H1 (cell line): ENCODE measurements around the gene PTPN22. TPM values are rescaled to one million over a fixed set of nuclear protein-coding genes. Genes with fewer than 3 reads are reported as not detected.

ENCODE experiments used
- CTCF ChIA-PET: fragments of 300-600 bp; sonication (Branson Sonifier 250); formaldehyde crosslinking; loops from one replicate; lab custom pipeline; 2021; ENCODE audit not compliant: partially characterized antibody; lab: Charles Lee
- POLR2A ChIA-PET: fragments of 300-600 bp; sonication (Branson Sonifier 250); formaldehyde crosslinking; loops from one replicate; lab custom pipeline; 2021; ENCODE audit warnings: inconsistent platforms; ENCODE audit not compliant: partially characterized antibody; lab: Charles Lee
- DNase-seq, 2 experiments: peaks; one replicate each; pipeline versions ENCODE4 v3.0.0 to v3.0.0-alpha.2; 2010 to 2022; ENCODE audit warnings: low spot score in 2 of 2, low read depth in 1 of 2, mixed read lengths in 1 of 2
- FAIRE-seq: peaks from 2 replicates; lab custom pipeline; 2011; peaks lifted over from hg19 to GRCh38; lab: Jason Lieb, UNC
- H2AFZ ChIP-seq: 2 replicates; pipeline ENCODE4 v1.8.1; 2012; ENCODE audit warnings: low read length, inconsistent platforms
- H2AK5ac ChIP-seq: 2 replicates; pipeline ENCODE4 v1.6.1; 2013; ENCODE audit warnings: low read depth, low read length
- H2BK120ac ChIP-seq: replicated peaks from 2 replicates; pipeline ENCODE3; 2013; ENCODE audit warnings: low read depth, low read length, inconsistent platforms
- H2BK12ac ChIP-seq: 2 replicates; pipeline ENCODE4 v1.6.1; 2013; ENCODE audit warnings: low read depth, low read length
- H2BK15ac ChIP-seq: 2 replicates; pipeline ENCODE4 v1.6.1; 2013; ENCODE audit warnings: low read length
- H2BK20ac ChIP-seq: 2 replicates; pipeline ENCODE4 v1.6.1; 2013; ENCODE audit warnings: low read length
- H2BK5ac ChIP-seq: 2 replicates; pipeline ENCODE4 v1.6.1; 2013; ENCODE audit warnings: low read depth, low read length
- H3K14ac ChIP-seq: 2 replicates; pipeline ENCODE4 v1.6.1; 2013; ENCODE audit warnings: inconsistent platforms; ENCODE audit not compliant: insufficient read length
- H3K18ac ChIP-seq: 2 replicates; pipeline ENCODE4 v1.6.1; 2013; ENCODE audit warnings: low read length; ENCODE audit errors: extremely low read depth
- H3K23ac ChIP-seq: 2 replicates; pipeline ENCODE4 v1.6.1; 2013; ENCODE audit warnings: inconsistent platforms; ENCODE audit not compliant: insufficient read length
- H3K23me2 ChIP-seq: 2 replicates; pipeline ENCODE4 v1.6.1; 2013; ENCODE audit warnings: low read depth, low read length
- H3K27ac ChIP-seq: 2 replicates; pipeline ENCODE4 v1.6.1; 2011; ENCODE audit warnings: low read depth, low read length, inconsistent platforms
- H3K27me3 ChIP-seq, 4 experiments: replicated peaks in 1 of 4; 1 replicate in 1 of 4; 2 replicates in 3 of 4; pipeline versions ENCODE4 v1.6.1 to v1.8.1; 2011 to 2013; ENCODE audit warnings: low read length in 3 of 4, mild to moderate bottlenecking in 3 of 4, inconsistent platforms in 2 of 4, mixed read lengths in 2 of 4, moderate library complexity in 1 of 4; ENCODE audit not compliant: control insufficient read depth in 3 of 4, insufficient read depth in 3 of 4; ENCODE audit errors: extremely low read depth in 1 of 4
- H3K36me3 ChIP-seq, 4 experiments: 2 replicates each; pipeline versions ENCODE4 v1.6.1 to v1.8.1; 2011 to 2013; ENCODE audit warnings: mild to moderate bottlenecking in 4 of 4, low read length in 3 of 4, moderate library complexity in 2 of 4, control low read depth in 1 of 4, inconsistent platforms in 1 of 4; ENCODE audit not compliant: insufficient read depth in 4 of 4, control insufficient read depth in 2 of 4
- H3K4ac ChIP-seq: replicated peaks from 2 replicates; pipeline ENCODE3; 2013; ENCODE audit warnings: low read length, low read depth, mixed read lengths, inconsistent platforms; ENCODE audit not compliant: insufficient read length
- H3K4me1 ChIP-seq, 4 experiments: replicated peaks in 1 of 4; 1 replicate in 1 of 4; 2 replicates in 3 of 4; pipeline versions ENCODE4 v1.6.1 to v1.8.1; 2011 to 2013; ENCODE audit warnings: low read length in 3 of 4, inconsistent platforms in 2 of 4, mixed read lengths in 1 of 4; ENCODE audit not compliant: insufficient read depth in 4 of 4, control insufficient read depth in 3 of 4
- H3K4me2 ChIP-seq, 2 experiments: 2 replicates each; pipeline versions ENCODE4 v1.6.1 to v1.8.1; 2011 to 2013; ENCODE audit warnings: low read depth in 2 of 2, low read length in 2 of 2, control low read depth in 1 of 2, inconsistent platforms in 1 of 2, mild to moderate bottlenecking in 1 of 2; ENCODE audit not compliant: insufficient read depth in 1 of 2
- H3K4me3 ChIP-seq, 4 experiments: fragments of 200-600, 300-600 bp in 1 of 4; sonication (generic), shearing (Covaris generic), sonication (Bioruptor Twin) in 1 of 4; 2 replicates each; pipeline versions ENCODE4 v1.5.1 to v1.8.1; 2011 to 2016; ENCODE audit warnings: low read length in 4 of 4, low read depth in 3 of 4, control low read depth in 2 of 4, inconsistent platforms in 2 of 4, mild to moderate bottlenecking in 2 of 4, mixed read lengths in 1 of 4, moderate library complexity in 1 of 4; ENCODE audit not compliant: insufficient read depth in 2 of 4; ENCODE audit errors: extremely low read depth in 1 of 4
- H3K56ac ChIP-seq: replicated peaks from 2 replicates; pipeline ENCODE3; 2013; ENCODE audit warnings: low read depth, mild to moderate bottlenecking, mixed read lengths, low read length, inconsistent platforms; ENCODE audit not compliant: insufficient read length
- H3K79me1 ChIP-seq: 2 replicates; pipeline ENCODE4 v1.6.1; 2013; ENCODE audit warnings: low read depth, low read length, control low read depth
- H3K79me2 ChIP-seq, 2 experiments: 2 replicates each; pipeline versions ENCODE4 v1.6.1 to v1.8.1; 2012 to 2013; ENCODE audit warnings: low read length in 2 of 2, mild to moderate bottlenecking in 2 of 2, inconsistent platforms in 1 of 2; ENCODE audit not compliant: insufficient read depth in 2 of 2, control insufficient read depth in 1 of 2
- H3K9ac ChIP-seq, 4 experiments: replicated peaks in 1 of 4; 1 replicate in 1 of 4; 2 replicates in 3 of 4; pipeline versions ENCODE4 v1.6.1 to v1.8.1; 2011 to 2013; ENCODE audit warnings: low read depth in 3 of 4, low read length in 3 of 4, control low read depth in 2 of 4, mild to moderate bottlenecking in 2 of 4, moderate library complexity in 2 of 4, inconsistent platforms in 1 of 4; ENCODE audit errors: extremely low read depth in 1 of 4
- H3K9me3 ChIP-seq, 2 experiments: 2 replicates each; pipeline versions ENCODE4 v1.6.1 to v1.8.1; 2012 to 2013; ENCODE audit warnings: mild to moderate bottlenecking in 2 of 2, moderate library complexity in 2 of 2, control low read depth in 1 of 2, inconsistent platforms in 1 of 2, low read depth in 1 of 2, low read length in 1 of 2, mixed read lengths in 1 of 2; ENCODE audit not compliant: insufficient read depth in 2 of 2
- H4K20me1 ChIP-seq, 2 experiments: replicated peaks in 1 of 2; 2 replicates each; pipeline versions ENCODE3 to v1.8.1; 2011 to 2013; ENCODE audit warnings: inconsistent platforms in 2 of 2, low read length in 2 of 2, mild to moderate bottlenecking in 1 of 2; ENCODE audit not compliant: insufficient read depth in 2 of 2, control insufficient read depth in 1 of 2
- H4K5ac ChIP-seq: 2 replicates; pipeline ENCODE4 v1.6.1; 2013; ENCODE audit warnings: low read length, low read depth, mixed read lengths, inconsistent platforms; ENCODE audit not compliant: insufficient read length
- H4K8ac ChIP-seq: 2 replicates; pipeline ENCODE4 v1.8.0; 2013; ENCODE audit warnings: mild to moderate bottlenecking, moderate library complexity, low read length, inconsistent platforms; ENCODE audit not compliant: insufficient read depth; ENCODE audit errors: extremely low read depth
- H4K91ac ChIP-seq: replicated peaks from 2 replicates; pipeline ENCODE3; 2013; ENCODE audit warnings: low read length, mixed read lengths, inconsistent platforms; ENCODE audit not compliant: insufficient read length
- BRCA1 ChIP-seq: IDR thresholded peaks from 2 replicates; pipeline ENCODE4 v1.6.1; 2012; ENCODE audit warnings: low read depth, low read length, improper control_type of control experiment
- HDAC6 ChIP-seq: IDR thresholded peaks from one replicate; pipeline ENCODE4 v1.7.1; 2012; ENCODE audit warnings: low read depth, mild to moderate bottlenecking, inconsistent platforms, low read length, moderate library complexity
- POU5F1 ChIP-seq: IDR thresholded peaks from 2 replicates; pipeline ENCODE4 v1.6.1; 2011; ENCODE audit warnings: low read depth, mild to moderate bottlenecking, low read length, moderate library complexity
- TAF1 ChIP-seq: IDR thresholded peaks from 2 replicates; pipeline ENCODE4 v1.6.1; 2011; ENCODE audit warnings: mild to moderate bottlenecking, low read depth, low read length
- TEAD4 ChIP-seq: IDR thresholded peaks from 2 replicates; pipeline ENCODE4 v1.6.1; 2012; ENCODE audit warnings: low read depth, low read length, inconsistent platforms, mixed read lengths
- ZNF274 ChIP-seq: IDR thresholded peaks from 2 replicates; pipeline ENCODE4 v1.7.0; 2012; ENCODE audit warnings: low read length, borderline replicate concordance; ENCODE audit errors: extremely low read depth
- polyA plus RNA-seq, 7 experiments: library from polyadenylated mRNA; depleted of rRNA in 3 of 7; stranded (reverse) in 5 of 7; unstranded in 2 of 7; fragments of >200 nt in 5 of 7; fragments of 200-250 nt in 2 of 7; gene quantifications; 1 replicate in 5 of 7; 2 replicates in 1 of 7; 4 replicates in 1 of 7; pipeline versions ENCODE4 v1.2.1 to v1.2.3, GENCODE V29; 2011 to 2013; ENCODE audit warnings: missing spikeins in 2 of 7, mixed read lengths in 2 of 7
- total RNA-seq: library from RNA; stranded (reverse); fragmentation: NEBNext Ultra II Directional; extraction: Animal tissue kit (Norgen Biotek cat#: 25700); gene quantifications from 2 replicates; pipeline ENCODE4 v1.2.1, GENCODE V29; 2021
- TF ChIP-seq, protein P1 (sequence below): IDR thresholded peaks from 2 replicates; pipeline ENCODE4 v1.6.1; 2011; ENCODE audit warnings: low read length, improper control_type of control experiment

The PTPN22 gene
- total and polyA plus RNA-seq, 2 of the 8 experiments (the other 6 are each of a cell fraction or from before 2014, with no cell fraction given): not detected

GRCh38 chr1:113918243-113918642, 46.7 kb upstream of the PTPN22 start:
- Histone ChIP-seq H2BK15ac (no peak overlapping the region), H3K56ac (no peak overlapping the region), H3K27me3 (no peaks in the 10 kb centered on the region)
- no peak for FAIRE-seq
- CTCF ChIA-PET: interaction anchor here (0.6 kb wide), 1 partner anchor 162 kb away, joined by 3 read pairs; no protein-coding TSS in a partner anchor
- TF ChIP-seq, protein P1, sequence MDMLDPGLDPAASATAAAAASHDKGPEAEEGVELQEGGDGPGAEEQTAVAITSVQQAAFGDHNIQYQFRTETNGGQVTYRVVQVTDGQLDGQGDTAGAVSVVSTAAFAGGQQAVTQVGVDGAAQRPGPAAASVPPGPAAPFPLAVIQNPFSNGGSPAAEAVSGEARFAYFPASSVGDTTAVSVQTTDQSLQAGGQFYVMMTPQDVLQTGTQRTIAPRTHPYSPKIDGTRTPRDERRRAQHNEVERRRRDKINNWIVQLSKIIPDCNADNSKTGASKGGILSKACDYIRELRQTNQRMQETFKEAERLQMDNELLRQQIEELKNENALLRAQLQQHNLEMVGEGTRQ: no peak
- TF ChIP-seq BRCA1 (no peak), POU5F1 (no peak), TAF1 (no peak), TEAD4 (no peak), HDAC6 (no peak), ZNF274 (no peak)
- TF ChIP-seq, all 59 proteins: peak for 0
- no peak overlapping the region for H2BK20ac ChIP-seq
- H4K8ac ChIP-seq: no peak overlapping the region
- no peak overlapping the region for H3K9ac ChIP-seq
- no peaks in the 10 kb centered on the region for H3K9me3 ChIP-seq
- H3K36me3 ChIP-seq: no peaks in the 10 kb centered on the region
- no peaks in the 10 kb centered on the region for H4K20me1 ChIP-seq
- H2AFZ ChIP-seq: no peak overlapping the region
- H3K14ac ChIP-seq: no peak overlapping the region
- no peaks in the 10 kb centered on the region for H3K79me2 ChIP-seq
- H3K4me2 ChIP-seq: no peak overlapping the region
- H2AK5ac ChIP-seq: no peak overlapping the region
- no peak overlapping the region for H3K4me3 ChIP-seq
- H2BK120ac ChIP-seq: no peak overlapping the region
- H2BK12ac ChIP-seq: no peak overlapping the region
- DNase-seq: no peak
- no peak overlapping the region for H4K5ac ChIP-seq
- POLR2A ChIA-PET: interaction anchor here (0.8 to 1.4 kb wide), 2 partner anchors 9 to 12 kb away, joined by 3 to 4 read pairs; no protein-coding TSS in a partner anchor
- H3K79me1 ChIP-seq: no peaks in the 10 kb centered on the region
- no peak overlapping the region for H4K91ac ChIP-seq
- no peak overlapping the region for H3K4ac ChIP-seq
- no peaks in the 10 kb centered on the region for H3K4me1 ChIP-seq
- no peaks in the 10 kb centered on the region for H3K23me2 ChIP-seq
- no peak overlapping the region for H3K23ac ChIP-seq
- H2BK5ac ChIP-seq: no peak overlapping the region
- H3K27ac ChIP-seq: no peak overlapping the region
- no peak overlapping the region for H3K18ac ChIP-seq
